Fibroblast of mammary gland (primary cell): Measurements from ENCODE around the gene DRAXIN.

ENCODE experiments used
- DNase-seq: peaks from one replicate; pipeline ENCODE4 v3.0.0-alpha.2; 2010; ENCODE audit warnings: low read depth
- H3K4me3 ChIP-seq: 2 replicates; pipeline ENCODE4 v1.5.1; 2011; ENCODE audit warnings: low read depth, mild to moderate bottlenecking, low read length, moderate library complexity; ENCODE audit not compliant: control insufficient read depth
- TF ChIP-seq, protein P1 (sequence below): conservative IDR thresholded peaks from 2 replicates; pipeline ENCODE4 v1.5.1; 2011; ENCODE audit warnings: low read depth, low read length, inconsistent platforms; ENCODE audit not compliant: control insufficient read depth, insufficient read depth

Gene DRAXIN

DNA sequence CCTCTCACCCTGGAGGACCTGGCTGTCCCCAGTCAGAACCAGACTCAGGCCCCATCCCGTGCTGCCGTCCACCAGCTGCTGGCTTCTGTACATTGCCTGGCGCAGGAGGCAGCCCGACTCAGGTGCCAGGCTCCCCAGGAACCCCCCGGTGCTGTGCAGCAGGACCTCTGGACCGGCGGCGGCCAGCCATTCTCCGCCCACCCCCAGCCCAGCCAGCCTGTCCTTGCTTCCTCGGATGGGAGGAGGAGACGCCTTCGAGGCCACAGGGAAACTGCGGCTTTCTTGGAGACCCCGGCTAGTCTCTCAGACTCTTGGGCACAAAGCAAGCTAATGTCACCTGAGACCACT is 74.9 kb downstream of the DRAXIN start:
- TF ChIP-seq, protein P1, sequence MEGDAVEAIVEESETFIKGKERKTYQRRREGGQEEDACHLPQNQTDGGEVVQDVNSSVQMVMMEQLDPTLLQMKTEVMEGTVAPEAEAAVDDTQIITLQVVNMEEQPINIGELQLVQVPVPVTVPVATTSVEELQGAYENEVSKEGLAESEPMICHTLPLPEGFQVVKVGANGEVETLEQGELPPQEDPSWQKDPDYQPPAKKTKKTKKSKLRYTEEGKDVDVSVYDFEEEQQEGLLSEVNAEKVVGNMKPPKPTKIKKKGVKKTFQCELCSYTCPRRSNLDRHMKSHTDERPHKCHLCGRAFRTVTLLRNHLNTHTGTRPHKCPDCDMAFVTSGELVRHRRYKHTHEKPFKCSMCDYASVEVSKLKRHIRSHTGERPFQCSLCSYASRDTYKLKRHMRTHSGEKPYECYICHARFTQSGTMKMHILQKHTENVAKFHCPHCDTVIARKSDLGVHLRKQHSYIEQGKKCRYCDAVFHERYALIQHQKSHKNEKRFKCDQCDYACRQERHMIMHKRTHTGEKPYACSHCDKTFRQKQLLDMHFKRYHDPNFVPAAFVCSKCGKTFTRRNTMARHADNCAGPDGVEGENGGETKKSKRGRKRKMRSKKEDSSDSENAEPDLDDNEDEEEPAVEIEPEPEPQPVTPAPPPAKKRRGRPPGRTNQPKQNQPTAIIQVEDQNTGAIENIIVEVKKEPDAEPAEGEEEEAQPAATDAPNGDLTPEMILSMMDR: no peak

DNA sequence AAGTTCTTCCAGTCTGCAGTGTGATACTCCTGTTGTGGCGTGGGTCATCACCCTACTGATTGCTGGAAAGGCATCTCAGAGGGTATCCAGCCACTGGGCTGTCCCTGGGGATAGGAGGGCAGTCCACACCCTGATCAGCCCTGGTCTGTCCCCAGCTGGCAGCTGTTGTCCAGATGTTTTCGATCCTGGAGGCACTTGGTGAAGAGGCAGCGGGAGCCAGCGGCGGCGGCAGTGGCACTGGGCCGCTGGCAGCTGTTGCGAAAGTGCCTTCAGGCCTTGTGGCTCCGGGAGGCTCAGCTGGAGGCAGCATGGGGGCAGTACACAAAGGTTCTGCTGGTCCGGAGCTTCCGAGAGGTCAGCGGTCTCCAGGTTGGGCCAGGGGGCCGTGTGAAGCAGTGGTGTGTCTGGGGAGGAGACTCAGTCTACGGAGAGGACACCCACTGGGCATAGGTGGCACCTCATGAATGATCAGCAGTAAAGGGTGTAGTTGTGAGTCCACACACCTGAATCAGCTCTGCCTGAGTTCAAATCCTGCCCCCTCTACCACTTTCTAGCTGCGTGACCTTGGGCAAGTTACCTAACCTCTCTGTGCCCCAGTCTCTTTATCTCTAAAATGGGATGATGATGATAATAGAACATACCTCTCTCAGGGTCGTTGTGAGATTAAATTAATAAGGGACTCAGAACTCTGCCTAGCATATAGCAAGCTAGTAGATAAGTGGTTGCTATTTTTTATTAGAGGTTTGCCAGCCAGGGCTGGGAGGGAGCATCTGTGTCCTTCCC is 76.6 kb downstream of the DRAXIN start:
- peak; percentile 7 for DNase-seq
- H3K4me3 ChIP-seq: no peak overlapping the region
- TF ChIP-seq, protein P1: no peak

More for the DNA sequence above, 74.9 kb downstream of the DRAXIN start:
- DNase-seq: no peak
- no peak overlapping the region for H3K4me3 ChIP-seq

DNA sequence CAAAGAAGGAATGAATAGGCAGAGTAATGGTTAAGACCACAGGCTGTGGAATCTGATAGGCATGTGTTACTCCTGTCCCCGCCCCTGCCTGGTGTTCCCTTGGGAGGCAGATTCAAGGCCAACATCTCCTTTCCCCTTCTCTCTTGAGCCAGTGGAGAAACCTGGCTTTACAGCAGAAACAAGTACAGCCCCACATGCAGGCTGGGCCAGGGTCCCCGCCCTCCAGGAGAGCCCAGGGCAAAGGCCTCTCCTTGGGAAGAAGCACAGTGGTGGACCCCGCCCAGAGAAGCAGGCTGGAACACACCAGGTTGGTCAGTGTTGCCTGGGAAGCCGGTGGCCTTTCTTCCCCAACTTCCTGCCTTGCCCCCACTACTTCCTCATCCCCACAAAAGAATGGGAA is 77.3 kb downstream of the DRAXIN start:
- H3K4me3 ChIP-seq: no peak overlapping the region
- TF ChIP-seq, protein P1: no peak
- DNase-seq: no peak

DNA sequence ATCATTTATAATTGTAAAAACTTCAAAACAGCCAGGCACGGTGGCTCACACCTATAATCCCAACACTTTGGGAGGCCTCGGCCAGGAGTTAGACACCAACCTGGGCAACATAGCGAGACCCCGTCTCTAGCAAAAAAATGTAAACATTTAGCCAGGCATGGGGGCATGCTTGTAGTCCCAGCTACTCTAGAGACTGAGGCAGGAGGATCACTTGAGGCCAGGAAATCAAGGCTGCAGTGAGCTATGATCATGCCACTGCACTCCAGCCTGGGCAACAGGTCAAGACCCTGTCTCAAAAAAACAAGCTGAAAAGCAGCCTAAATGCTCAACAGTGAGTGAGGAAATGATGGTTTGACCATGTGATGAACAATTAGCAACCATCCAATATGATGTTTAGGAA is 77.8 kb downstream of the DRAXIN start:
- no peak for DNase-seq
- TF ChIP-seq, protein P1: no peak
- H3K4me3 ChIP-seq: no peak overlapping the region

DNA sequence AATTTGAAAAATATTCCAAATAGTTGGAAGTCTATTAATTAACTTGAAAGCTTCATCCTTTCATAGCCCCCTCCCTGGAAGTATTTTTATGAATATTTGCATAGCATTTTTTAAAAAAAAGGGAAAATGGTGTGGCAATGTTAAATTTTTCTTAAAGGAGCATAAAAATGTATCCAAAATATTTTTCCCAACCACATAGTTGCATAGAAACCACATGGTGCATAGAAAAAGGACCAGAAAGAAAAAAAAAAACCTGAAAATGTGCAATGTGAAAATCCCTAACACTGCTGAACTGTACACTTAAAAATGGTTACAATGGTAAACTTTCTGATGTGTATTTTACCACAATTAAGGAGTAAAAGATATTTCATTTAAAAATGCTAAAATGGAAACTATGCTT is 78.5 kb downstream of the DRAXIN start:
- no peak overlapping the region for H3K4me3 ChIP-seq
- TF ChIP-seq, protein P1: no peak
- no peak for DNase-seq

DNA sequence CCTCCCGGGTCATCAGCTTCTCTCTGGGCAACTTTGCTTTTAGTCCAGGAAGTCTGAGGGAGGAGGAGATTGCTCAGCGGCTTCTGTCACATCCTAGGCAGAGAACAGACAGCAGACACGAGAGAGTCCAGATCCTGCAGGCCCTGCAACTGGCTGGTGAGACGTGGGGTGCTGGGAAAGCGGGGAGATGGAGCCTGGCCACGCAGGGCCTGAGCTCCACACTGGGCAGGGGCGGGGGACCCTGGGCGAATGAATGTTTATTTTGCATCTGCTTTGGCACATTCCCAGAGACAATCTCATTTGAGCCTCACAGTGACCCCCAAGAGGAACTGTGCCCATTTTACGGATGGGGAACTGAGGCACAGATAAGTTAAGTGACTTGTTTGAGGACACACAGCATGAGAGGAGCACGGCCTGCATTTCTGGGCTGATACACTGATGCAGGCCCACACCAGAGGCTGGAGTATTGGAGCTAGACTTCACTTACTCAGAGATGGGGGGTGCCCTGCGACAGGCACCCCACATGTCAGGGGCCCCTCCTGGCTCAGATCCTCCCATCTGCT is 80.1 kb downstream of the DRAXIN start:
- H3K4me3 ChIP-seq: no peak overlapping the region
- DNase-seq: no peak
- TF ChIP-seq, protein P1: no peak
